Prostate gland (tissue), 2 donors: Measurements from ENCODE around the gene MBP.

Experiments used
- CTCF ChIP-seq, 4 experiments: fragments of 200-600 bp in 2 of 4; fragments of 450-650 bp in 2 of 4; sonication (generic) in 2 of 4; IDR thresholded peaks; 1 replicate in 3 of 4; 2 replicates in 1 of 4; pipeline ENCODE4 v1.5.1; 2016 to 2019; ENCODE audit warnings: antibody characterized with exemption in 4 of 4, mild to moderate bottlenecking in 2 of 4, moderate library complexity in 2 of 4
- POLR2A ChIP-seq: fragments of 450-650 bp; IDR thresholded peaks from one replicate; pipeline ENCODE4 v1.6.1; 2016; ENCODE audit warnings: antibody characterized with exemption, mild to moderate bottlenecking

GRCh38 chr18:77005651-77006195 is 126.9 kb downstream of the MBP start:
- TF ChIP-seq CTCF (IDR thresholded peaks at IDR 0.05) (no peak), POLR2A (no peak)
